Ramos (cell line): ENCODE data around the gene MDGA2.
"Not testable (repeated sequence)": the region's sequence is repeated elsewhere in the genome, so short reads cannot be mapped to it uniquely, and the experiment has no call there.

Source experiments
- in situ Hi-C: fragments of 300-500 bp; cut with MboI; formaldehyde crosslinking; loops from one replicate; pipeline ENCODE4 v1.14.3; 2022; ENCODE audit warnings: low sequenced_read_pairs; ENCODE audit not compliant: unreplicated experiment

MDGA2 gene

DNA sequence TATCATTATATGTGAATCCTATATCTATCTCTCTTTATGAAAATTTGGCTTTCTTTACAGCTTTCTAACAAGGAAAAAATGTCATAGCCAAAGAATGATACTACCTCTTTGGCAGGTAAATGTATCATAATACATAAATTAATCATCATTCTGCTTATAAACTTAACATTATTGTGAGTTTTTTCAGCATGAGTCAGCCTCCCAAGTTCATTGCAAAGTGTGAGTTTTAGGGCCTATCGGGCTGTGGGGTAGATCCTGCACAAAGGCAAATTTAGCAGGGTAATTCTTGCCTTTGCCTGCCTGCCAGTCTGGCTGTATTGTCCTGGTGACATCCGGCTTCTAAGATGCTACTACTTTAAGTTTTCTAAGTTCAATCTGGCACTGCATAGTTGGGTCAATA lies 412.6 kb downstream of the MDGA2 start:
- in situ Hi-C loops, result no loop called here

DNA sequence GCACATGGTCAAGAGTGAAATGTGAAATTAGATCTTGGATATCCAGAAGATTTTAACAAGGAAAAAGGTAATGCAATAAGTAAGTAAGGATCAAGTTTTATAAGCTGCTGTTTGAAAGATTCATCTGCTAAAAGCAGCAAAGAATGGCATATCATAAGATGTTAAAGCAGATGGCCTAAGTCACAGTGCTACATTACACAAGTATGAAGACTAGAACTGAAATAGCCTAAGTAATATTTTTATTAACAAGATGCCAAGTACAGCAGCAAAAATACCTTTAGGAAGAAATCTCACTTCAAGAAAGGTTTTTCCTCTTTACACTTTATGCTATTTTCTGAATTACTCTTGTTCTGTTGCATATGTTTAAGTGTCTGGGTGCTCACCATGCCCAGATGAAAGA lies 414.1 kb downstream of the MDGA2 start:
- in situ Hi-C loops, result no loop called here

DNA sequence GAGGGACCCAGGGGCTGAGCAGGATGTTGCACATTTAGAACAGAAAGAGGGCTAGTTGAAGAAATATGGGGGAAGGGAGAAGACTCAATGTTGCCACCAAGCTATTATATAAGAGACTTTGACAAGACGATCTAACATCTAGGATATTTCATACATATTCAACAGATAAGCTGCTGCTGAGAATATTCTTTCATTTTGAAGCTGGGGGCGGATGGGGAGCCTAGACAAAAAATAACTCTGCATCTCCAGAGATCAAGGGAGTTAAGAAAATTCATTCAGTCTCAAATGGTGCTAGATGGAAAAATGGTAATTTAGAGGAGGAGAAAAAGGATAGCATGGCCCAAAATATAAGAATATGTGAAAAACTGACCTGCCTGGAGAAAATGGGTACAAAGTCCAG lies 415.6 kb downstream of the MDGA2 start:
- in situ Hi-C loops, result no loop called here

DNA sequence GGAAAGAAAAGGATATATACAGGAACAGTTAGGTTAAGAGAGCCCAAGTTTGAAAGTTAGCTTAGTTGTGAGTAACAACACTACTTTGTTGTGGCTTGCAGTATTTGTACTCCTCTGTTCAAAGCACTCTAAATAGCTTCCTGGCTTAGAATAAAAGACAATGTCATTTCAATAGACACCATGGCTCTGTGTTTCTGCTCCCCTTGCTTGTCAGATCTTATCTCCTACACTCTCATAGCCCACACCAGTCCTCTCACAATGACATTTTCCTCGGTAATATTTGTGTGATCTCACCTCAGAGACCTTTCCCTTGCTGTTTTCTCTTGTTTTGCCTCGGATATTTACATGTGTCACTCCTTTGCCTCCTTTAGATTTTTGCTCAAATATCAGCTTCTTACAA lies 418.4 kb downstream of the MDGA2 start:
- in situ Hi-C loops, result no loop called here

DNA sequence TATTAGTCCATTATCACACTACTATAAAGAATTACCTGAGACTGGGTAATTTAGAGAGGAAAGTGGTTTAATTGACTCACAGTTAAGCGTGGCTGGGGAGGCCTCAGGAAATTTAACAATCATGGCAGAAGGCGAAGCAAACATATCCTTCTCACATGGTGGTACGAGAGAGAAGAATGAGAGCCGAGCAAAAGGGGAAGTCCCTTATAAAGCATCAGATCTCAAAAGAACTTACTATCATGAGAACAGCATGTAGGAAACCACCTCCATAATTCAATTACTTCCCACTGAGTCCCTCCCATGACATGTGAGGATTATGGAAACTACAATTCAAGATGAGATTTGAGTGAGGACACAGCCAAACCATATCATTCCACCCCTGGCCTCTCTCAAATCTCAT lies 422.6 kb downstream of the MDGA2 start:
- in situ Hi-C loops, result no loop called here

DNA sequence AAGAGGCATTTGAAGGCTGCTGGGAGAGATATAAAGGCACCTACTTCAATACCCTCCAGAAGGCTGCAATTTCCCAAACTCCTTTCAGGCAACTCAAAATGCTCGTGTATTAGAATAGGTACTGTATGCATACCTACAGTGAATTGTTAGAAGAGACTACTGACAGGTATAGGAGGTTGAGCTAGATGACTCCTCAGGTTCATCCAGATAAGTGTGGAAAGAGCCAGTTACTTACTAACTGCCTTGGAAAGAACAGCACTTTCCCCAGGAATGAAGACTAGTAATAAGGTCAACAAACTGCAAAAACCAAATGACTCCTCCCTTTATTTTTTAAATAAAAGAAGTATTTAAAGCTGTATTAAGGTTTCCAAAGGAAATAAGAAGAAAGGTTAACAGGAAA lies 429.0 kb downstream of the MDGA2 start:
- in situ Hi-C loops, result no loop called here

DNA sequence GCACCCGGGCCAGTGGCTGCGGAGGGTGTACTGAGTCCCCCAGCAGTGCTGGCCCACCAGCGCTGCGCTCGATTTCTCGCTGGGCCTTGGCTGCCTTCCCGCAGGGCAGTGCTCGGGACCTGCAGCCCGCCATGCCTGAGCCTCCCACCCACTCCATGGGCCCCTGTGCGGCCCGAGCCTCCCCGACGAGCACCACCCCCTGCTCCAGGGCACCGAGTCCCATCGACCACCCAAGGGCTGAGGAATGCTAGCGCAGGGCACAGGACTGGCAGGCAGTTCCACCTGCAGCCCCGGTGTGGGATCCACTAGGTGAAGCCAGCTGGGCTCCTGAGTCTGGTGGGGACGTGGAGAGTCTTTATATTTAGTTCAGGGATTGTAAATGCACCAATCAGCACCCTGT lies 432.8 kb downstream of the MDGA2 start:
- in situ Hi-C loops, result not testable (repeated sequence)

DNA sequence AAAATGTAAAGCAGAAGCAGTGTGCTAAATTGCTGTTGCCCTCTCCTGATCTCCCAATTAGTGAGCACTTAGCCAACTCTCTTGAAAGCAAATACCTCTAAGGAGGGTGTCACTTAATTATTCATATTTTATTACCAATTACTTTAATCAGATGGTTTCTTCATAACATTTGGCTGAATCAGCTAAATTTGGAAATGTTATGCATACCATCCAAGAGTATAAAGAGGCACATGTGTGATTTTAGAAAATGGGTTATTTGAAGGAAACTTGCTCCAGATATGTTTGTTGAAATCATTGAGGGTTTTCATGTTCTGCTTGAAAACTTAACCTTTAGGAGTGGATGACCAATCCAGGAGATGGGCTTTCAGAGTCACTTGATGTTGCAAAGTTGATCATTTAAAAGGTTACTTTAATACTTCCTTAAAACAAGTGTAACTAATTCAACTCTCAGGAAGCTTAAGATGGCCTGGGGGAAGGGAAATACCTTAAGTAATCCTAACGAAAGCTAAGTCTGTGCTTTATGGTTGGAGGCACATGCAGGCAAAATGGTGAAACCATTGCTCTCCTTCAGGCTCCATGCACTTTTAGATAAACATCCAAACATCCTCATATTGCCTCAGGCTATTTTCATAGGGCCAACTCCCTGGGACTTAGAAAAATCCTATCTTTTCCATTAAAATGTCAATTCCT lies 434.5 kb downstream of the MDGA2 start:
- in situ Hi-C loops, result no loop called here

DNA sequence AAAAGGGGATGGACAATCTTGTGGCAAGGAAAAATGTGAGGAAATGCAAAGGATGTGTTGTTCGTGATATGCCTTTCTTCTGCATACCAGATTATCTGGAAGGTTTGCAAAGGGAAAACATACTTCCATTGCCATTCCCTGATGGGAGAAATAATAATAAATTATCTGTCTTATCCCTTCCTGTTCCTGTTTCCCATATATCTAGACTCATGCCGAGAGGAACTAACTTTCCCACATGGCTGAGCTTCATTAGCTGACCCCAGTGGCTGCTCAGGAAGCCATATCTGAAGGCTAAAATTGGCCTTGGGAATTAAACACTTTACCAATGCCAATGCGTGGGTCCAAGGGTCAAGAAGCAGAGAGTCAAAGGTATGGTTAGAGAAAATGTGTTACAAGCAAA lies 439.8 kb downstream of the MDGA2 start:
- in situ Hi-C loops, result no loop called here

DNA sequence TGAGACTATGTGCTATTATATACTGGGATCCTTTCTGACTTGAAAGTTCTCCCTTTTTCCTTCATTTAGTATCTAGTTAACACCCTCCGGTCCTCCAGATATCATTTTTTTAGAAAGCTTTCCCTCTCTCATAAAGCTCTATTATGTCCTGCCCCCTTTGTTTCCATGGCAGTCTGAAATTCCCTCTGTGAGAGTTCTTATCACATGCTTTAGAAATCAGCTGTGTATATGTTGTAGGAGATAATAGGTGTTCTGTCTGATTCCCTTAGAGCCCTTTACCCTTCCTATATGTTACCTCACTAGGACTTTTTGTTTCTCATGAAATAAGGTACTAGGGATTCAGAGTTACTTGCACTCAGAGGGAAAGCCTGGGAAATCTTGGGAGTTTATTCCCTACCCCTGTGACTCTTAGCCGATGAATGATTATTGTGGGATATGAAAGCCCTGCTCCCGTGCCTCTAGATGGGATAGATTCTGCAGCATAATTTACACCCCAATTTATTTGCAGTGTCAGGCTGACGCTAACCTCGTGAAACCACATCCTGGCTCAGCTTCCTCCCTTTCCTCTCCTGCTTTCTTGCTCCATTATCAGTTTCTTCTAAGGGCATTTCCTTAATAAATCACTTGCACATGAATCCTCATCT lies 448.4 kb downstream of the MDGA2 start:
- in situ Hi-C loops, result no loop called here

DNA sequence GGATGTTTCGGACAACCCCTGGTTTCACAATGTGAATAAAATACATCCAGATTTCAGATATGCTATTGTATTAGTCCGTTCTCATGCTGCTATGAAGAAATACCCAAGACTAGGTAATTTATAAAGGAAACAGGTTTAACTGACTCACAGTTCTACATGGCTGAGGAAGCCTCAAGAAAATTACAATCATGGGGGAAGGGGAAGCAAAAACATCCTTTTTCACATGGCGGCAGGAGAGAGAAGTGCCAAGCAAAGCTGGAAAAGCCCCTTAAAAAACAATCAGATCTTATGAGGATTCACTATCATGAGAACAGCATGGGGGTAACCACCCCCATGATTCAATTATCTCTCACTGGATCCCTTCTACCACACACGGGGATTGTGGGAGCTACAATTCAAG lies 451.7 kb downstream of the MDGA2 start:
- in situ Hi-C loops, result no loop called here

DNA sequence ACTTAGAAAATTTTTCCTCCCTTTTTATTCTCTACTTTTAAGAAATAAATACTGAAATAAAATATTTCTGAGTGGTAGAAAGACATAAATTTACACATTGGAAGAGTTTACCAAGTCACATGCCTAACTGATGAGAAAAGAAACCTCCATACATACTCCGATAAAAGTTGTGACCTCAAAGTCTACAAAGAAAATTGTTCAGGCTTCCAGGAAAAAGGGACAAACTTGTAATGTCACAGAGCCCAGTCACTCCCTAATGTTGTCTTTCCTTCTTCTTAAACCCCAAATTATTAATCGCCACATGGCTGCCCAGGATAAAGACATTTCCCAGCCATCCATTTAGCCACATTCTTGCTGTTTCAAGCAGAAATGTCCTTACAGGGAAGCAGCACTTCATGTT lies 455.3 kb downstream of the MDGA2 start:
- in situ Hi-C loops, result no loop called here

DNA sequence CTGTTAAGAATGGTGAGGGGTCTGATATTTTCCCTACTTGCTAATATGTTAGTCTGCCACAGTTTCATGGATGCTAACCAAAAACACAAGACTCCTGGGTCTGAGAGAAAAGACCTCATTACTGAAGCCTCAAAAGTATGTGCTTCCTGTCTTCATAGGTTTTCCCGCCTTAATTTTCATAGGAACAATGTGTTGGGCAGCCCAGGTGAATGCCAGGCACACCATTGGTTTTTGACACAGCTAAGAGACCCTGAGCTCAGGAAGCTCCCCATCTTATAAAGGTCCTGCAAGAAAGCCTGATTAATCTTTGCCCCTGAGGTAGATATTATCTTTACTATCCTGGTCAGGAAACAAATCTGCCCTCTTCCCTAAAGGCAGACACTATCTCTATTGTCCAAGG lies 464.1 kb downstream of the MDGA2 start:
- in situ Hi-C loops, result no loop called here

DNA sequence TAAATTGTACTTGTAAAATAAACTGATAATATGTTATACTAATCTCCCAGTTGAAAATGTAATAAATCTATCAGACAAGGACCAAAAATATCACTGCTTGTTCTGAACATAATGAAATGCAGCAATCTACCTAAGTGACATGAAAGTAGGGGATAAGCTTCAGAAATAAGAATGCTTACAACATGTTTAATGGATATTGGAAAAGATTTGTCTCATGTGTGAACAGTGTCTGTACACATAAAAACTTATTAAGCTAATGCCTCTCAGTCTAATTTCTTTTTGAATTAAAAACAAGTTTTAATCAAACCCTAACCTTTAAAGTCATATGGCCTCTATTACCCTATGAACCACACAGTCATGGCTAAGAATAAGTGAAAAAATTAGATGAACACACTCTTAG lies 465.3 kb downstream of the MDGA2 start:
- in situ Hi-C loops, result no loop called here

DNA sequence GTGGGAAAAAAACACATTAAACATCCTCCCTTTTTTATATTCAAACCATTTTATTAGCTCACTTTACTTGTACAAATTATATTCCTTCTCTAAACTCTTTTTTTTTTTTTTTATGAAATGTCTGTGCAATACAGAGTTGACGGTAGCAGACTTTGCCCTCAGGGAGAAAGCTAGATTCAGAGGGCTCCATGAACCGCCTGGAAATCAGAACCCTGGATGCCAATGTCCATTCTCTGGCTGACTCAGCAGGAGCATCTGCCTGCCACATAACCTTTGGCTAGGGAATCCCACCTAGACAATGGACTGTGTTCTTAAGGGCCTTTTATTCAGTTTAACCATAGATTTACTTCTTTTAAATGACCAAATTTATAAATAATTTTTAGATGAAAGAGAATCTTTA lies 467.0 kb downstream of the MDGA2 start:
- in situ Hi-C loops, result no loop called here

DNA sequence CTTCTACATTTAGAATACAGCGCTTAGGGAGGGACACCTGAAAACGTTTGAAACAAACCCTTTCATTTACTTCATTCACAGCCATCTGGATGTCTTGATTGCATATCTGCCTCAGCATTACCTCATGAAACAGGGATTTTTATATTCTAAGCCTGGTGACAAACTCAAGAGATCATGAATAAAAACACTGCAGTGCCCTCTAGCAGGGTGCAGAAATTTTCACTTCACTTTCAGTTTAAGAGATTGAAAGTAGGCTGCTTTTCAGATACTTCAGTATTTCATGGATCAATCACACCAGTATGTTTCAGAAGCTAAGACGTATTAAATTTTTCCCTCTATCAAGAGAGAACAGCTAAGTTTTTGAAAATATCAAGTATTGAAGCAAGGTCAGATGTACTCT lies 467.8 kb downstream of the MDGA2 start:
- in situ Hi-C loops, result no loop called here

DNA sequence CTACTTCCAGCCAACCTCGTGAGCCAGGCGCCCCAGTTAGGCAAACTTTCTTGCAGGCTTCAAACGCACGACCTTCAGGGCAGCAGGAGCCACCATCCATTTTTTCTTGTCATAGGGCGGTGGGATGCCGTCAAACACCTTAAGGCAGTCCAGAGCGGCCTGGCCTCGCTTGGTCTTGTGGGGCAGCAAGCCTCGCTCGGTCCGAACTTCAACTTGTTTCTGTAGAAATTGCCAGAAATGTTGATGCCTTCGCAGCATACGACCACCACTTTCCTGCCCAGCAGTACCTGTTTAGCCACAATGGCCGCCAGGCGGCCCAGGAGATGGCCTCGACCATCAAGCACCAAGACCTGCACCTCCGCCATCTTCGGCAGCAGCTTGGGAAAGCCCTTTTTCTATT lies 474.7 kb downstream of the MDGA2 start:
- in situ Hi-C loops, result no loop called here

DNA sequence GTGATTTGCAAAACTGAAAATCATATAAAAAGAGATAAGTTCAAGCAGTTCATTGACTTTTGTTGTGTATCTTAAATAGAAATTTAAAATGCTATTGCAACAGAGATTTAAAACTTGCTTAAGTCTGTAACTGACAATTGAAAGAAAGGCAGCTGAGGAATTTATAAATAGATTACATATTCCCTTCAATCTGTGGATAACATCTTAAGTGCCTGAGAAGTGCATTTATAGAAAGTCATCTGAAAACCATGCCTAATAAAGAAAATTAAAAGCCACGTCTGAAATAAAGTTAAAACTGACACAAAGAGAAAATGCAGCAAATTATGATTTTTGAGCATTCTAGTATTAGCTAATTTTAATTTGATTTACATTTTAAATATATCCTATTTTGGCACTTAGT lies 479.8 kb downstream of the MDGA2 start:
- in situ Hi-C loops, result no loop called here

DNA sequence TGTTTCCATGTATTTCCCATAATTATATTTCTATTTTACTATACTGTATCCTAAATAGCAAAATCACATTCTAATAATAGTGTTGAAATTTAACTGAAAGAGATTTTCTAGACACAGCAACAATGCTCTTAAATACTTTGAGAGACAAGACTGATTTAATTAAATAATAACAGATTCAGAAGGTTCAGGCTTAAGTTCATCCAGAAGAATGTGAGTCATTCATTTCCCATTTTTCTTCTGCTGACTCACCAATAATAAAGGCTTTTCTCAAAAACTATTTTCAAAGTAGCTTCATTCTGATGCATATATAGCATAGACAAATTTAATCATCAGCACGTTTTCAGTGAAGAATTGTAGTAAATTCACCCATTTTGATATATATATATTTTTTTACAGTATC lies 481.4 kb downstream of the MDGA2 start:
- in situ Hi-C loops, result no loop called here

DNA sequence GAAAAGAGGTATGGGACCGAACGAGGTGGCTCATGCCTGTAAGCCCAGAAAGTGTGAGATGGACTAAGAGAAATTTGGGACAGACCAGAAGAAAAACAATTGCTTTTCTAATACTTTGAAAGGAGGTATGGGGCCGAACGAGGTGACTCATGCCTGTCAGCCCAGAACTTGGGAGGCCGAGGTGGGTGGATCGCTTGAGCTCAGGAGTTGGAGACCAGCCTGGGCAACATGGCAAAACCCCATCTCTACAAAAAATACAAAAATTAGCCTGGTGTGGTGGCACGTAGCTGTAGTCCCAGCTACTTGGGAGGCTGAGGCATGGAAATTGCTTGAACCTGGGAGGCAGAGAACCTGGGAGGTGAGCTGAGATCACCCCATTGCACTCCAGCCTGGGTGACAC lies 483.2 kb downstream of the MDGA2 start:
- in situ Hi-C loops, result not testable (repeated sequence)

DNA sequence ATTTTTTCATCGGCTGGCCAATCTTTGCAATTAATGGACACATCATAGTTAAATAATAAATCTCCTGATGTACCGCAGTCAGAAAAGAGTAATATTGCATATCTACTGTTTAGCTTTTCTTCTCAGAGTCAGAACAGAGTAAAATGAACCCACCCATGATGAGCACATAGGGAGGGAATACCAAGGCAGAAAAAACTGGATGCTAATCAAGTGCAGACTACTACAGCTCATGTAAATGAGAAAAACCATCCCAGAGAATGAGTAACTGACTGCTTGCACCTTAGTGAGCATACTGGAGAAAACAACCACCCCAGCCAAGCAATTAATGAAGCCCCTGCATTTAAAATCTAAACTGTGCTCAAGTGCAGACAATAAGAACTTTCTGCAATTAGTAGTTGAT lies 483.7 kb downstream of the MDGA2 start:
- in situ Hi-C loops, result no loop called here

DNA sequence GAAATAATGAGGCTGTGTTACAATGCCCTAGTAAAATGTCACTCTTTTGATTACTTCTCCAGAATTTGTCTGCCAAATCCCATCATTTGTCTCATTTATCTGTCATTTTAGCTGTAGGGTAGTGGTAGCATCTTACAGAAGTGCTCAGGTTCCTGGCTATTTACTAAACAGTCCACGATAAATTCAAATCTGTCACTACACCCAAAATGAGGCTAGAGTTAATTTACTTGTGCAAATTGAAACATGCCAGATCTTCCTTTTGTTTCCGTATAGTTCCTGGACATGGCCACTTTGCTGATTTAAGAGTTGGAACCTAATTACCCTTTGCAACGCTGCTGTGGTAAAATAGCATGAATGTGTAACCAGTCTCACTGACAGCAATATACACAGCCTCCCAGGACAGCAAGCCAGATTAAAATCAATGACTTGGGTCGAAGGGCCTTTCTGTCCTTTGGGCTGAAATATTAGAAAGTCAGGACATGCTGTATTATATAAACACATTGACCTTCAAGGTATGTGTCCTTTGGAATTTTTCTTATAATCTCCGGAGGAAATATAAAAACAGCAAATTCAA lies 485.4 kb downstream of the MDGA2 start:
- in situ Hi-C loops, result no loop called here
